Measurements from ENCODE around the gene CAV2.

GRCh38 chr7:116455499-116455898, 44.0 kb upstream of the CAV2 start:
- no peak for TF ChIP-seq CTCF (conservative IDR thresholded peaks at IDR 0.05; ENCODE audit: low read depth, low read length)
- no peak for TF ChIP-seq EZH2 (IDR thresholded peaks at IDR 0.05; ENCODE audit: low read length, unreplicated experiment)

Measured in PC-3 (cell line).